VCaP (cell line): ENCODE measurements around the gene PAPSS2.

Experiments used
- H3K27ac ChIP-seq: fragments of 450-650 bp; 2 replicates; pipeline ENCODE4 v1.5.1; 2017
- CTCF ChIP-seq: fragments of 450-650 bp; conservative IDR thresholded peaks from 2 replicates; pipeline ENCODE4 v1.5.1; 2017; ENCODE audit warnings: mild to moderate bottlenecking, moderate library complexity

PAPSS2 gene

GRCh38 chr10:87634311-87634710 lies 25.4 kb upstream of the PAPSS2 start:
- no peak overlapping the region for H3K27ac ChIP-seq
- TF ChIP-seq CTCF, result no peak

- no peak overlapping the region for H3K27ac ChIP-seq
- TF ChIP-seq CTCF, result no peak
Measured at GRCh38 chr10:87635498-87636312, 24.0 kb upstream of the PAPSS2 start.

GRCh38 chr10:87636313-87636915 lies 23.3 kb upstream of the PAPSS2 start:
- TF ChIP-seq CTCF, result no peak
- no peak overlapping the region for H3K27ac ChIP-seq

GRCh38 chr10:87639493-87639892 lies 20.2 kb upstream of the PAPSS2 start:
- TF ChIP-seq CTCF, result no peak
- H3K27ac ChIP-seq, result no peak overlapping the region

- no peak for TF ChIP-seq CTCF
- H3K27ac ChIP-seq, result no peak overlapping the region
Measured at GRCh38 chr10:87640043-87640442, 19.6 kb upstream of the PAPSS2 start.

- H3K27ac ChIP-seq, result no peak overlapping the region
- no peak for TF ChIP-seq CTCF
Measured at GRCh38 chr10:87642486-87642885, 17.2 kb upstream of the PAPSS2 start.

GRCh38 chr10:87642988-87643387 lies 16.7 kb upstream of the PAPSS2 start:
- H3K27ac ChIP-seq, result no peak overlapping the region
- TF ChIP-seq CTCF, result no peak
